H9 (cell line): ENCODE data around the gene MAP1LC3B. TPM values are rescaled to one million over a fixed set of nuclear protein-coding genes. Genes with fewer than 3 reads are reported as not detected.

ENCODE experiments used
- DNase-seq: peaks from one replicate; pipeline ENCODE4 v3.0.0-alpha.2; 2017
- H2AFZ ChIP-seq: one replicate; pipeline ENCODE4 v1.6.1; 2013; ENCODE audit warnings: mild to moderate bottlenecking, low read length, control low read depth, moderate library complexity
- H2AK5ac ChIP-seq: 2 replicates; pipeline ENCODE4 v1.6.1; 2013; ENCODE audit warnings: low read length, control low read depth, mixed read lengths; ENCODE audit not compliant: insufficient read length
- H2BK120ac ChIP-seq: one replicate; pipeline ENCODE4 v1.6.1; 2013; ENCODE audit warnings: low read depth, mild to moderate bottlenecking, low read length, control low read depth, inconsistent platforms; ENCODE audit not compliant: poor library complexity, severe bottlenecking
- H2BK12ac ChIP-seq: 2 replicates; pipeline ENCODE4 v1.6.1; 2013; ENCODE audit warnings: low read length, control low read depth, mixed read lengths, low read depth; ENCODE audit not compliant: insufficient read length
- H2BK15ac ChIP-seq: 2 replicates; pipeline ENCODE4 v1.6.1; 2013; ENCODE audit warnings: low read depth, low read length, control low read depth
- H2BK20ac ChIP-seq: one replicate; pipeline ENCODE4 v1.6.1; 2013; ENCODE audit warnings: low read depth, mild to moderate bottlenecking, low read length, control low read depth, inconsistent platforms; ENCODE audit not compliant: poor library complexity, severe bottlenecking
- H2BK5ac ChIP-seq: 2 replicates; pipeline ENCODE4 v1.6.1; 2013; ENCODE audit warnings: low read length, control low read depth, mixed read lengths; ENCODE audit not compliant: insufficient read length
- H3K14ac ChIP-seq: 2 replicates; pipeline ENCODE4 v1.6.1; 2013; ENCODE audit warnings: low read length, control low read depth; ENCODE audit not compliant: insufficient read depth
- H3K18ac ChIP-seq: 2 replicates; pipeline ENCODE4 v1.6.1; 2013; ENCODE audit warnings: low read depth, mild to moderate bottlenecking, mixed read lengths, low read length, control low read depth; ENCODE audit not compliant: insufficient read length
- H3K23ac ChIP-seq: 2 replicates; pipeline ENCODE4 v1.6.1; 2013; ENCODE audit warnings: low read length, control low read depth, mixed read lengths, low read depth; ENCODE audit not compliant: insufficient read length
- H3K23me2 ChIP-seq: 2 replicates; pipeline ENCODE4 v1.6.1; 2013; ENCODE audit warnings: low read depth, mild to moderate bottlenecking, mixed read lengths, low read length, control low read depth; ENCODE audit not compliant: insufficient read length, poor library complexity, severe bottlenecking
- H3K27ac ChIP-seq: 2 replicates; pipeline ENCODE4 v1.5.1; 2013; ENCODE audit warnings: low read length, control low read depth, mixed read lengths, low read depth; ENCODE audit not compliant: insufficient read length
- H3K27me3 ChIP-seq: 2 replicates; pipeline ENCODE4 v1.6.1; 2013; ENCODE audit warnings: low read length, control low read depth, inconsistent platforms; ENCODE audit not compliant: insufficient read depth
- H3K4ac ChIP-seq: 2 replicates; pipeline ENCODE4 v1.6.1; 2013; ENCODE audit warnings: low read depth, mild to moderate bottlenecking, control low read depth, inconsistent platforms, low read length, moderate library complexity
- H3K4me1 ChIP-seq: 2 replicates; pipeline ENCODE4 v1.6.1; 2013; ENCODE audit warnings: low read length, control low read depth, inconsistent platforms; ENCODE audit not compliant: insufficient read depth
- H3K4me2 ChIP-seq: 2 replicates; pipeline ENCODE4 v1.6.1; 2013; ENCODE audit warnings: low read length, control low read depth, mixed read lengths; ENCODE audit not compliant: insufficient read length, insufficient read depth
- H3K56ac ChIP-seq: 2 replicates; pipeline ENCODE4 v1.6.1; 2013; ENCODE audit warnings: low read depth, mild to moderate bottlenecking, mixed read lengths, low read length, control low read depth; ENCODE audit not compliant: insufficient read length
- H3K79me1 ChIP-seq: 2 replicates; pipeline ENCODE4 v1.6.1; 2013; ENCODE audit warnings: low read depth, mild to moderate bottlenecking, moderate library complexity, low read length, control low read depth, inconsistent platforms; ENCODE audit not compliant: insufficient read depth, poor library complexity, severe bottlenecking
- H3K79me2 ChIP-seq: 2 replicates; pipeline ENCODE4 v1.6.1; 2013; ENCODE audit warnings: low read length, control low read depth, inconsistent platforms; ENCODE audit not compliant: insufficient read depth
- H3K9ac ChIP-seq: 2 replicates; pipeline ENCODE4 v1.6.1; 2013; ENCODE audit warnings: low read length, control low read depth, mixed read lengths; ENCODE audit not compliant: insufficient read length; ENCODE audit errors: extremely low read depth
- H3K9me3 ChIP-seq: one replicate; pipeline ENCODE4 v1.6.1; 2013; ENCODE audit warnings: low read depth, low read length, inconsistent platforms; ENCODE audit not compliant: control insufficient read depth
- H3T11ph ChIP-seq: one replicate; pipeline ENCODE4 v1.6.1; 2013; ENCODE audit warnings: mild to moderate bottlenecking, low read length, control low read depth, inconsistent platforms
- H4K20me1 ChIP-seq: one replicate; pipeline ENCODE4 v1.6.1; 2013; ENCODE audit not compliant: control insufficient read depth, insufficient read length, insufficient read depth
- H4K5ac ChIP-seq: 2 replicates; pipeline ENCODE4 v1.6.1; 2013; ENCODE audit warnings: low read depth, mild to moderate bottlenecking, mixed read lengths, low read length, control low read depth; ENCODE audit not compliant: insufficient read length
- H4K8ac ChIP-seq: replicated peaks from 2 replicates; pipeline ENCODE4 v1.6.1; 2013; ENCODE audit warnings: low read length, control low read depth, mixed read lengths, low read depth; ENCODE audit not compliant: insufficient read length
- H4K91ac ChIP-seq: 2 replicates; pipeline ENCODE4 v1.6.1; 2013; ENCODE audit warnings: low read depth, mild to moderate bottlenecking, moderate library complexity, mixed read lengths, low read length, control low read depth; ENCODE audit not compliant: insufficient read length
- H3K27ac Mint-ChIP-seq, 3 experiments: 2 replicates in 2 of 3; 3 replicates in 1 of 3; pipeline ENCODE4 v1.8.0; 2020 to 2021; ENCODE audit warnings: mixed read lengths in 3 of 3, mild to moderate bottlenecking in 1 of 3, moderate library complexity in 1 of 3
- H3K27me3 Mint-ChIP-seq: 2 replicates; pipeline ENCODE4 v1.8.0; 2021; ENCODE audit warnings: low read depth, mild to moderate bottlenecking, moderate library complexity, mixed read lengths
- H3K36me3 Mint-ChIP-seq, 3 experiments: 2 replicates in 2 of 3; 3 replicates in 1 of 3; pipeline ENCODE4 v1.8.0; 2020 to 2021; ENCODE audit warnings: low read depth in 3 of 3, mixed read lengths in 3 of 3; ENCODE audit not compliant: insufficient read depth in 1 of 3
- H3K4me1 Mint-ChIP-seq, 2 experiments: 2 replicates each; pipeline ENCODE4 v1.8.0; 2020; ENCODE audit warnings: mixed read lengths in 2 of 2
- H3K4me3 Mint-ChIP-seq, 2 experiments: 2 replicates in 1 of 2; 3 replicates in 1 of 2; pipeline ENCODE4 v1.8.0; 2020 to 2021; ENCODE audit warnings: mild to moderate bottlenecking in 2 of 2, mixed read lengths in 2 of 2, moderate library complexity in 1 of 2
- H3K9me3 Mint-ChIP-seq, 2 experiments: 2 replicates in 1 of 2; 3 replicates in 1 of 2; pipeline ENCODE4 v1.8.0; 2020; ENCODE audit warnings: mild to moderate bottlenecking in 2 of 2, mixed read lengths in 2 of 2, moderate library complexity in 1 of 2
- CTCF ChIP-seq: fragments of 200-600 bp; sonication (generic); conservative IDR thresholded peaks from 3 replicates; pipeline ENCODE4 v1.8.0; 2021; ENCODE audit warnings: antibody characterized with exemption, mild to moderate bottlenecking
- WGBS: extraction: QIAGEN DNeasy Blood & Tissue Kit; methylation state at CpG from one replicate; pipeline ENCODE4 v1.1.7; 2013; ENCODE audit warnings: missing lambda C conversion rate, low lambda C conversion rate, mixed read lengths; ENCODE audit not compliant: insufficient read length; ENCODE audit errors: extremely low coverage; 5-methylcytosine and 5-hydroxymethylcytosine counted together
- total RNA-seq: library from RNA; stranded (reverse); gene quantifications from 2 replicates; pipeline ENCODE4 v1.2.1, GENCODE V29; 2021

Gene MAP1LC3B
- total RNA-seq, 1 experiment from 2014 or later, result 47.1 TPM

GRCh38 chr16:87438611-87438985 lies 46.5 kb downstream of the MAP1LC3B start:
- WGBS, result no CpG with 5 or more reads among the region's 9 CpGs
- Mint-ChIP-seq H3K27ac (no peak overlapping the region; a peak in 1 of 7 replicates), H3K4me1 (peaks cover 8 to 10% of the 10 kb centered on the region in 2 experiments), H3K27me3 (no peaks in the 10 kb centered on the region), H3K4me3 (no peak overlapping the region), H3K36me3 (peaks cover 16 to 20% (median 19%) of the 10 kb centered on the region in 3 experiments), H3K9me3 (peaks cover 3% of the 10 kb centered on the region in 2 experiments; a peak in 2 of 5 replicates)
- no peak overlapping the region for H3K23ac ChIP-seq
- no peak for DNase-seq
- H2BK15ac ChIP-seq, result no peak overlapping the region
- no peak overlapping the region for H2BK5ac ChIP-seq
- H2BK120ac ChIP-seq, result no peak overlapping the region
- H2AK5ac ChIP-seq, result no peak overlapping the region
- no peak overlapping the region for H3K9ac ChIP-seq
- TF ChIP-seq CTCF, result no peak
- no peak overlapping the region for H4K91ac ChIP-seq
- no peak overlapping the region for H2AFZ ChIP-seq
- peaks cover 5% of the 10 kb centered on the region for H3K79me1 ChIP-seq
- no peak overlapping the region for H3T11ph ChIP-seq
- H3K27ac ChIP-seq, result no peak overlapping the region
- no peaks in the 10 kb centered on the region for H3K23me2 ChIP-seq
- no peaks in the 10 kb centered on the region for H3K9me3 ChIP-seq
- no peak overlapping the region for H3K18ac ChIP-seq
- no peaks in the 10 kb centered on the region for H4K20me1 ChIP-seq
- no peaks in the 10 kb centered on the region for H3K4me1 ChIP-seq
- H3K79me2 ChIP-seq, result no peaks in the 10 kb centered on the region
- H3K4me2 ChIP-seq, result no peak overlapping the region
- H3K27me3 ChIP-seq, result no peaks in the 10 kb centered on the region
- H2BK20ac ChIP-seq, result no peak overlapping the region
- H2BK12ac ChIP-seq, result no peak overlapping the region
- no peak overlapping the region for H3K56ac ChIP-seq
- H4K8ac ChIP-seq, result no peak overlapping the region
- no peak overlapping the region for H3K14ac ChIP-seq
- no peak overlapping the region for H3K4ac ChIP-seq
- no peak overlapping the region for H4K5ac ChIP-seq
